Measurements from ENCODE around the gene EPOP. TPM values are rescaled to one million over a fixed set of nuclear protein-coding genes. Genes with fewer than 3 reads are reported as not detected.

The EPOP gene
- total RNA-seq, 1 experiment from 2014 or later, result 12.6 TPM

DNA sequence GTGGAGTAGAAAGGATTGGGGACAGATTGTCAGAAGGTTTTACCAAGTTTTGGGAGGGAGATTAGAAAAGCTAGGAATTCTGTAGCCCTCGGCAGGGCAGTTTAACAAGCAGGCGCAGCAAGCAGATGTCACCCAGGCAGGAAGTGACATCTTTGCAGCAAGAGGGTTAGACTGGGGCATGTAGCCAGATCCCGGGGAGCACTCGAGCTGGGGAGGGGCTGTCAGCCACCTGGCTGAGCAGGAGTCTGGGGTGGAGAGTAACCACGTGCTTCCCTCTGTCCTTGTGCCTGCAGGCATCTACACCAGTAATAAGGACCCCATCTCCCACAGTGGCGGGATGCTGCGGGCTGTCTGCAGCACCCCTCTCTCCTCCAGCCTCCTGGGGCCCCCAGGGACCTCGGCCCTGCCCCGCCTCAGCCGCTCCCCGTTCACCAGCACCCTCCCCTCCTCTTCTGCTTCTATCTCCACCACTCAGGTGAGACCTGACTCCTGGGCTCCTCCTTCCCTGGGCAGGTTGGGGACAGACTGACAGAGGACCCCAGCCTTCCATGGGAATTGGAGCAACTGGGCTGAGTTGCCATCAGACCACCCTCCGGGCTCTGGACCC lies 42.5 kb upstream of the EPOP start:
- Histone ChIP-seq H3K27ac (ENCODE audit: low read length) (no peak overlapping the region), H3K36me3 (ENCODE audit: low read depth, low read length) (no peaks in the 10 kb centered on the region), H3K4me2 (ENCODE audit: low read length) (no peak overlapping the region), H3K79me2 (ENCODE audit: low read length) (no peaks in the 10 kb centered on the region), H2AFZ (ENCODE audit: low read length) (no peak overlapping the region), H3K9me3 (ENCODE audit: low read length) (no peaks in the 10 kb centered on the region), H3K27me3 (ENCODE audit: low read length) (no peaks in the 10 kb centered on the region), H4K20me1 (ENCODE audit: low read length) (no peaks in the 10 kb centered on the region), H3K9ac (ENCODE audit: low read length) (no peak overlapping the region), H3K4me3 (ENCODE audit: low read length) (no peak overlapping the region), H3F3A (ENCODE audit: low read length, unreplicated experiment) (no peaks in the 10 kb centered on the region), H3K4me1 (ENCODE audit: insufficient read depth, low read length) (no peaks in the 10 kb centered on the region), H3K9me2 (replicated peaks; ENCODE audit: low read length) (no peaks in the 10 kb centered on the region)
- ChIA-PET CTCF (no interaction called here), POLR2A (ENCODE audit: unreplicated experiment) (no interaction called here)
- ATAC-seq (no peak), DNase-seq (no peak)
- no TSS peak for BruUV-seq (replicated peaks)
- intact Hi-C loops (cut with micrococcal nuclease), result no loop called here
- TF ChIP-seq EZH2 (IDR thresholded peaks at IDR 0.05; ENCODE audit: low read length, unreplicated experiment) (no peak), EZH2phosphoT487 (IDR thresholded peaks at IDR 0.05; ENCODE audit: borderline replicate concordance, low read length) (no peak)
- TF ChIP-seq, protein P1, sequence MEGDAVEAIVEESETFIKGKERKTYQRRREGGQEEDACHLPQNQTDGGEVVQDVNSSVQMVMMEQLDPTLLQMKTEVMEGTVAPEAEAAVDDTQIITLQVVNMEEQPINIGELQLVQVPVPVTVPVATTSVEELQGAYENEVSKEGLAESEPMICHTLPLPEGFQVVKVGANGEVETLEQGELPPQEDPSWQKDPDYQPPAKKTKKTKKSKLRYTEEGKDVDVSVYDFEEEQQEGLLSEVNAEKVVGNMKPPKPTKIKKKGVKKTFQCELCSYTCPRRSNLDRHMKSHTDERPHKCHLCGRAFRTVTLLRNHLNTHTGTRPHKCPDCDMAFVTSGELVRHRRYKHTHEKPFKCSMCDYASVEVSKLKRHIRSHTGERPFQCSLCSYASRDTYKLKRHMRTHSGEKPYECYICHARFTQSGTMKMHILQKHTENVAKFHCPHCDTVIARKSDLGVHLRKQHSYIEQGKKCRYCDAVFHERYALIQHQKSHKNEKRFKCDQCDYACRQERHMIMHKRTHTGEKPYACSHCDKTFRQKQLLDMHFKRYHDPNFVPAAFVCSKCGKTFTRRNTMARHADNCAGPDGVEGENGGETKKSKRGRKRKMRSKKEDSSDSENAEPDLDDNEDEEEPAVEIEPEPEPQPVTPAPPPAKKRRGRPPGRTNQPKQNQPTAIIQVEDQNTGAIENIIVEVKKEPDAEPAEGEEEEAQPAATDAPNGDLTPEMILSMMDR (conservative IDR thresholded peaks at IDR 0.05; ENCODE audit: low read depth, low read length), result no peak

DNA sequence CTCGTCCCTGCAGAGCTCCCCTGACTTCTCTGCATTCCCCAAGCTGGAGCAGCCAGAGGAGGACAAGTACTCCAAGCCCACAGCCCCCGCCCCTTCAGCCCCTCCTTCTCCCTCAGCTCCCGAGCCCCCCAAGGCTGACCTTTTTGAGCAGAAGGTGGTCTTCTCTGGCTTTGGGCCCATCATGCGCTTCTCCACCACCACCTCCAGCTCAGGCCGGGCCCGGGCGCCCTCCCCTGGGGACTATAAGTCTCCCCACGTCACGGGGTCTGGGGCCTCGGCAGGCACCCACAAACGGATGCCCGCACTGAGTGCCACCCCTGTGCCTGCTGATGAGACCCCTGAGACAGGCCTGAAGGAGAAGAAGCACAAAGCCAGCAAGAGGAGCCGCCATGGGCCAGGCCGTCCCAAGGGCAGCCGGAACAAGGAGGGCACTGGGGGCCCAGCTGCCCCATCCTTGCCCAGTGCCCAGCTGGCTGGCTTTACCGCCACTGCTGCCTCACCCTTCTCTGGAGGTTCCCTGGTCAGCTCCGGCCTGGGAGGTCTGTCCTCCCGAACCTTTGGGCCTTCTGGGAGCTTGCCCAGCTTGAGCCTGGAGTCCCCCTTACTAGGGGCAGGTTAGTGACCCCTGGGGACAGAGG lies 41.7 kb upstream of the EPOP start:
- no peaks in the 10 kb centered on the region for H3K9me2 ChIP-seq (replicated peaks; ENCODE audit: low read length)
- H3F3A ChIP-seq (ENCODE audit: low read length, unreplicated experiment), result no peaks in the 10 kb centered on the region
- no peaks in the 10 kb centered on the region for H3K79me2 ChIP-seq (ENCODE audit: low read length)
- H4K20me1 ChIP-seq (ENCODE audit: low read length), result no peaks in the 10 kb centered on the region
- ATAC-seq (no peak), DNase-seq (no peak)
- no TSS peak for BruUV-seq (replicated peaks)
- ChIA-PET CTCF (no interaction called here), POLR2A (ENCODE audit: unreplicated experiment) (interaction anchor here (0.6 kb wide), 1 partner anchor 19 kb away, joined by 5 read pairs; no protein-coding TSS in a partner anchor)
- no peaks in the 10 kb centered on the region for H3K36me3 ChIP-seq (ENCODE audit: low read depth, low read length)
- H3K27ac ChIP-seq (ENCODE audit: low read length), result no peak overlapping the region
- H3K9ac ChIP-seq (ENCODE audit: low read length), result no peak overlapping the region
- TF ChIP-seq, protein P1 (conservative IDR thresholded peaks at IDR 0.05; ENCODE audit: low read depth, low read length), result no peak
- no peaks in the 10 kb centered on the region for H3K4me1 ChIP-seq (ENCODE audit: insufficient read depth, low read length)
- no peaks in the 10 kb centered on the region for H3K9me3 ChIP-seq (ENCODE audit: low read length)
- no peaks in the 10 kb centered on the region for H3K27me3 ChIP-seq (ENCODE audit: low read length)
- no peak overlapping the region for H3K4me3 ChIP-seq (ENCODE audit: low read length)
- no peak overlapping the region for H3K4me2 ChIP-seq (ENCODE audit: low read length)
- intact Hi-C loops (cut with micrococcal nuclease), result no loop called here
- no peak overlapping the region for H2AFZ ChIP-seq (ENCODE audit: low read length)

DNA sequence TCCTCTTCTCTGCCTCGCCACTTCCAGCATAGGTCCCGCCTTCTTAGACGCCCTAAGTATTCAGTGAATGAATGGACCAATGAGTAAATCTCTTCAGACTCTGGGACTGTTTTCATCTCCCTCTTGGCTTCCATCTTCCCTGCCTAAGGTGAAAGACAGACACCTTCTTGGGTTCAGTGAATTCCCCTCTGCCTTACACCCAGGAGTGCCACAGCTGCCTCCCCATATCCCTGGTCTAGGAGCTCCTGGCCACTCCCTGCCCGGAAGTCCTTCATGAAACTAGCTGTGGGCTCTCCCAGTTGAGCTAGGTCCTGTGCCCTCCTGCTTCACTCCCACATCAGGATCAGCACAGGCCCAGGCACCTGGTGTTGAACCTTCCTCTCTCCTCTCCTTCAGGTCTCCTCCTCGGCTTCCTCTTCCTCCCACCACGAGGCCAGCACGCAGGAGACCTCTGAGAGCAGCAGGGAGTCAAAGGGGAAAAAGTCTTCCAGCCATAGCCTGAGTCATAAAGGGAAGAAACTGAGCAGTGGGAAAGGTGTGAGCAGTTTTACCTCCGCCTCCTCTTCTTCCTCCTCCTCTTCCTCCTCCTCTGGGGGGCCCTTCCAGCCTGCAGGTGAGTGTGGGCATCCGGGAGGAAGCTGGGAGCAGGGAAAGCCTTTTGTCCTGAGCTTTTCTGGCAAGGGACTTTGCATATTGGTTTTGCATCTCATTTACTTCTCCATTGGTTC lies 40.6 kb upstream of the EPOP start:
- Histone ChIP-seq H4K20me1 (ENCODE audit: low read length) (no peaks in the 10 kb centered on the region), H3K36me3 (ENCODE audit: low read depth, low read length) (no peaks in the 10 kb centered on the region), H3K9ac (ENCODE audit: low read length) (no peak overlapping the region), H2AFZ (ENCODE audit: low read length) (no peak overlapping the region), H3K27ac (ENCODE audit: low read length) (no peak overlapping the region), H3K27me3 (ENCODE audit: low read length) (no peaks in the 10 kb centered on the region), H3K4me1 (ENCODE audit: insufficient read depth, low read length) (no peaks in the 10 kb centered on the region), H3K4me2 (ENCODE audit: low read length) (no peak overlapping the region), H3K9me3 (ENCODE audit: low read length) (no peaks in the 10 kb centered on the region), H3K79me2 (ENCODE audit: low read length) (no peaks in the 10 kb centered on the region), H3F3A (ENCODE audit: low read length, unreplicated experiment) (no peaks in the 10 kb centered on the region), H3K4me3 (ENCODE audit: low read length) (no peak overlapping the region), H3K9me2 (replicated peaks; ENCODE audit: low read length) (no peaks in the 10 kb centered on the region)
- intact Hi-C loops (cut with micrococcal nuclease), result no loop called here
- ChIA-PET CTCF (no interaction called here), POLR2A (ENCODE audit: unreplicated experiment) (no interaction called here)
- TF ChIP-seq EZH2 (IDR thresholded peaks at IDR 0.05; ENCODE audit: low read length, unreplicated experiment), result no peak
- TF ChIP-seq EZH2phosphoT487 (IDR thresholded peaks at IDR 0.05; ENCODE audit: borderline replicate concordance, low read length), result no peak
- TF ChIP-seq, protein P1 (conservative IDR thresholded peaks at IDR 0.05; ENCODE audit: low read depth, low read length), result no peak
- BruUV-seq (replicated peaks), result no TSS peak
- no peak for ATAC-seq
- DNase-seq, result no peak
